ENCODE measurements around the gene CLDN5. TPM values are rescaled to one million over a fixed set of nuclear protein-coding genes. Genes with fewer than 3 reads are reported as not detected.

Gene CLDN5
- total and polyA plus RNA-seq, 2 experiments from 2014 or later, result 2.0 to 3.2 TPM

DNA sequence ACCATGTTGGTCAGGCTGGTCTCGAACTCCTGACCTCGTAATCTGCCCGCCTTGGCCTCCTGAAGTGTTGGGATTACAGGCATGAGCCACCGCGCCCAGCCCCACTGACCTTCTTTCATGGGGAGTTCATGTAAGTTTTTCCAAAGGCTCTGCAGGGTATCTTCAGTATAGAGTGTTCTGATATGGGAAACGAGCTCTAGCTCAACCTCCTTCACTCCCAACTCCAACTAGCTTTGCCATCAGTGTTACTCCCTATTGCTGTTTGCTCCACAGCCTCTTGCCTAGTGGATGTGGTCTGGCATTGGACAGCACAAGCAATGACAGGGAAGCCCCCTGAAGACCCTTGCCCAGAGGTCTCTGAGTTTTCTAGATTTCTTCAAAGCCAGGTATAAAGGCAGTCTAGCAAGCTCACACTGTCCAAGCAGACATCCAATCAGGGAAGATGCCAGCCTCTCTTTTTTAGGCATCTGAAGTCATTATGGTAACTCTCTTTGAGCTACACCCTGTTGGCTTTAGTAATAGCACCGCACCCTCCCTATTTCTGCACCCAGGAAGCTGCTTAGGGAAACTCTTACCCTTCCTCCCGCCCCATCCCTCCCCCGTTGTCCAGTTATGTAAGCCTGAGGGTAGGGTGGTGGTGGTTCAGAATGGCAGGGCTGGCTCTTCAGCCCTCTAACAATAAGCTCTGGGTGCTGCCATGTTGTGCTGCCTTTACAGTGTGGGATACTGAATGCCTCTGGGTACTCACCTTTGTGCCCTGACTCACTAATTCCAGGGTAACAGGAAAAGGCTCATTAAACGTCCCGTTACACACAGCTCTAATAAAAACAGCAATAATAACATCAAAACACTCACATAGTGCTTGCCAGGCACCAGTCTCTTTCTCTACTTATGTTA, 41.4 kb upstream of the CLDN5 start:
- H3F3A ChIP-seq (replicated peaks; ENCODE audit: low read depth), result no peaks in the 10 kb centered on the region
- no peaks in the 10 kb centered on the region for H3K79me2 ChIP-seq (replicated peaks; ENCODE audit: insufficient read depth)
- TF ChIP-seq, protein P1, sequence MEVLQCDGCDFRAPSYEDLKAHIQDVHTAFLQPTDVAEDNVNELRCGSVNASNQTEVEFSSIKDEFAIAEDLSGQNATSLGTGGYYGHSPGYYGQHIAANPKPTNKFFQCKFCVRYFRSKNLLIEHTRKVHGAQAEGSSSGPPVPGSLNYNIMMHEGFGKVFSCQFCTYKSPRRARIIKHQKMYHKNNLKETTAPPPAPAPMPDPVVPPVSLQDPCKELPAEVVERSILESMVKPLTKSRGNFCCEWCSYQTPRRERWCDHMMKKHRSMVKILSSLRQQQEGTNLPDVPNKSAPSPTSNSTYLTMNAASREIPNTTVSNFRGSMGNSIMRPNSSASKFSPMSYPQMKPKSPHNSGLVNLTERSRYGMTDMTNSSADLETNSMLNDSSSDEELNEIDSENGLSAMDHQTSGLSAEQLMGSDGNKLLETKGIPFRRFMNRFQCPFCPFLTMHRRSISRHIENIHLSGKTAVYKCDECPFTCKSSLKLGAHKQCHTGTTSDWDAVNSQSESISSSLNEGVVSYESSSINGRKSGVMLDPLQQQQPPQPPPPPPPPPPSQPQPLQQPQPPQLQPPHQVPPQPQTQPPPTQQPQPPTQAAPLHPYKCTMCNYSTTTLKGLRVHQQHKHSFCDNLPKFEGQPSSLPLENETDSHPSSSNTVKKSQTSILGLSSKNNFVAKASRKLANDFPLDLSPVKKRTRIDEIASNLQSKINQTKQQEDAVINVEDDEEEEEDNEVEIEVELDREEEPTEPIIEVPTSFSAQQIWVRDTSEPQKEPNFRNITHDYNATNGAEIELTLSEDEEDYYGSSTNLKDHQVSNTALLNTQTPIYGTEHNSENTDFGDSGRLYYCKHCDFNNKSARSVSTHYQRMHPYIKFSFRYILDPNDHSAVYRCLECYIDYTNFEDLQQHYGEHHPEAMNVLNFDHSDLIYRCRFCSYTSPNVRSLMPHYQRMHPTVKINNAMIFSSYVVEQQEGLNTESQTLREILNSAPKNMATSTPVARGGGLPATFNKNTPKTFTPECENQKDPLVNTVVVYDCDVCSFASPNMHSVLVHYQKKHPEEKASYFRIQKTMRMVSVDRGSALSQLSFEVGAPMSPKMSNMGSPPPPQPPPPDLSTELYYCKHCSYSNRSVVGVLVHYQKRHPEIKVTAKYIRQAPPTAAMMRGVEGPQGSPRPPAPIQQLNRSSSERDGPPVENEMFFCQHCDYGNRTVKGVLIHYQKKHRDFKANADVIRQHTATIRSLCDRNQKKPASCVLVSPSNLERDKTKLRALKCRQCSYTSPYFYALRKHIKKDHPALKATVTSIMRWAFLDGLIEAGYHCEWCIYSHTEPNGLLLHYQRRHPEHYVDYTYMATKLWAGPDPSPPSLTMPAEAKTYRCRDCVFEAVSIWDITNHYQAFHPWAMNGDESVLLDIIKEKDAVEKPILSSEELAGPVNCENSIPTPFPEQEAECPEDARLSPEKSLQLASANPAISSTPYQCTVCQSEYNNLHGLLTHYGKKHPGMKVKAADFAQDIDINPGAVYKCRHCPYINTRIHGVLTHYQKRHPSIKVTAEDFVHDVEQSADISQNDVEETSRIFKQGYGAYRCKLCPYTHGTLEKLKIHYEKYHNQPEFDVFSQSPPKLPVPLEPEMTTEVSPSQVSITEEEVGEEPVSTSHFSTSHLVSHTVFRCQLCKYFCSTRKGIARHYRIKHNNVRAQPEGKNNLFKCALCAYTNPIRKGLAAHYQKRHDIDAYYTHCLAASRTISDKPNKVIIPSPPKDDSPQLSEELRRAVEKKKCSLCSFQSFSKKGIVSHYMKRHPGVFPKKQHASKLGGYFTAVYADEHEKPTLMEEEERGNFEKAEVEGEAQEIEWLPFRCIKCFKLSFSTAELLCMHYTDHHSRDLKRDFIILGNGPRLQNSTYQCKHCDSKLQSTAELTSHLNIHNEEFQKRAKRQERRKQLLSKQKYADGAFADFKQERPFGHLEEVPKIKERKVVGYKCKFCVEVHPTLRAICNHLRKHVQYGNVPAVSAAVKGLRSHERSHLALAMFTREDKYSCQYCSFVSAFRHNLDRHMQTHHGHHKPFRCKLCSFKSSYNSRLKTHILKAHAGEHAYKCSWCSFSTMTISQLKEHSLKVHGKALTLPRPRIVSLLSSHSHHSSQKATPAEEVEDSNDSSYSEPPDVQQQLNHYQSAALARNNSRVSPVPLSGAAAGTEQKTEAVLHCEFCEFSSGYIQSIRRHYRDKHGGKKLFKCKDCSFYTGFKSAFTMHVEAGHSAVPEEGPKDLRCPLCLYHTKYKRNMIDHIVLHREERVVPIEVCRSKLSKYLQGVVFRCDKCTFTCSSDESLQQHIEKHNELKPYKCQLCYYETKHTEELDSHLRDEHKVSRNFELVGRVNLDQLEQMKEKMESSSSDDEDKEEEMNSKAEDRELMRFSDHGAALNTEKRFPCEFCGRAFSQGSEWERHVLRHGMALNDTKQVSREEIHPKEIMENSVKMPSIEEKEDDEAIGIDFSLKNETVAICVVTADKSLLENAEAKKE (CRISPR knock-in tag; IDR thresholded peaks at IDR 0.05), result no peak
- TF ChIP-seq JUNB (IDR thresholded peaks at IDR 0.05; ENCODE audit: unreplicated experiment), result no peak
- TF ChIP-seq, protein P2, sequence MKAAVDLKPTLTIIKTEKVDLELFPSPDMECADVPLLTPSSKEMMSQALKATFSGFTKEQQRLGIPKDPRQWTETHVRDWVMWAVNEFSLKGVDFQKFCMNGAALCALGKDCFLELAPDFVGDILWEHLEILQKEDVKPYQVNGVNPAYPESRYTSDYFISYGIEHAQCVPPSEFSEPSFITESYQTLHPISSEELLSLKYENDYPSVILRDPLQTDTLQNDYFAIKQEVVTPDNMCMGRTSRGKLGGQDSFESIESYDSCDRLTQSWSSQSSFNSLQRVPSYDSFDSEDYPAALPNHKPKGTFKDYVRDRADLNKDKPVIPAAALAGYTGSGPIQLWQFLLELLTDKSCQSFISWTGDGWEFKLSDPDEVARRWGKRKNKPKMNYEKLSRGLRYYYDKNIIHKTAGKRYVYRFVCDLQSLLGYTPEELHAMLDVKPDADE (IDR thresholded peaks at IDR 0.05), result no peak
- TF ChIP-seq, protein P3, sequence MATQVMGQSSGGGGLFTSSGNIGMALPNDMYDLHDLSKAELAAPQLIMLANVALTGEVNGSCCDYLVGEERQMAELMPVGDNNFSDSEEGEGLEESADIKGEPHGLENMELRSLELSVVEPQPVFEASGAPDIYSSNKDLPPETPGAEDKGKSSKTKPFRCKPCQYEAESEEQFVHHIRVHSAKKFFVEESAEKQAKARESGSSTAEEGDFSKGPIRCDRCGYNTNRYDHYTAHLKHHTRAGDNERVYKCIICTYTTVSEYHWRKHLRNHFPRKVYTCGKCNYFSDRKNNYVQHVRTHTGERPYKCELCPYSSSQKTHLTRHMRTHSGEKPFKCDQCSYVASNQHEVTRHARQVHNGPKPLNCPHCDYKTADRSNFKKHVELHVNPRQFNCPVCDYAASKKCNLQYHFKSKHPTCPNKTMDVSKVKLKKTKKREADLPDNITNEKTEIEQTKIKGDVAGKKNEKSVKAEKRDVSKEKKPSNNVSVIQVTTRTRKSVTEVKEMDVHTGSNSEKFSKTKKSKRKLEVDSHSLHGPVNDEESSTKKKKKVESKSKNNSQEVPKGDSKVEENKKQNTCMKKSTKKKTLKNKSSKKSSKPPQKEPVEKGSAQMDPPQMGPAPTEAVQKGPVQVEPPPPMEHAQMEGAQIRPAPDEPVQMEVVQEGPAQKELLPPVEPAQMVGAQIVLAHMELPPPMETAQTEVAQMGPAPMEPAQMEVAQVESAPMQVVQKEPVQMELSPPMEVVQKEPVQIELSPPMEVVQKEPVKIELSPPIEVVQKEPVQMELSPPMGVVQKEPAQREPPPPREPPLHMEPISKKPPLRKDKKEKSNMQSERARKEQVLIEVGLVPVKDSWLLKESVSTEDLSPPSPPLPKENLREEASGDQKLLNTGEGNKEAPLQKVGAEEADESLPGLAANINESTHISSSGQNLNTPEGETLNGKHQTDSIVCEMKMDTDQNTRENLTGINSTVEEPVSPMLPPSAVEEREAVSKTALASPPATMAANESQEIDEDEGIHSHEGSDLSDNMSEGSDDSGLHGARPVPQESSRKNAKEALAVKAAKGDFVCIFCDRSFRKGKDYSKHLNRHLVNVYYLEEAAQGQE (IDR thresholded peaks at IDR 0.05; ENCODE audit: unreplicated experiment), result no peak
- no peak for TF ChIP-seq POLR2AphosphoS5 (IDR thresholded peaks at IDR 0.05; ENCODE audit: low read depth)
- no peak for TF ChIP-seq ZNF114 (CRISPR knock-in tag; IDR thresholded peaks at IDR 0.05)
- TF ChIP-seq EZH2 (IDR thresholded peaks at IDR 0.05; ENCODE audit: low read depth, unreplicated experiment), result no peak
- no peak for TF ChIP-seq ZNF331 (CRISPR knock-in tag; IDR thresholded peaks at IDR 0.05; ENCODE audit: low read depth)
- no peak for TF ChIP-seq STAT1 (IDR thresholded peaks at IDR 0.05; ENCODE audit: unreplicated experiment)
- no peak for TF ChIP-seq NANOG (IDR thresholded peaks at IDR 0.05; ENCODE audit: borderline replicate concordance)
- TF ChIP-seq CREB1 (CRISPR knock-in tag; IDR thresholded peaks at IDR 0.05; ENCODE audit: low read depth), result no peak
- TF ChIP-seq, protein P4, sequence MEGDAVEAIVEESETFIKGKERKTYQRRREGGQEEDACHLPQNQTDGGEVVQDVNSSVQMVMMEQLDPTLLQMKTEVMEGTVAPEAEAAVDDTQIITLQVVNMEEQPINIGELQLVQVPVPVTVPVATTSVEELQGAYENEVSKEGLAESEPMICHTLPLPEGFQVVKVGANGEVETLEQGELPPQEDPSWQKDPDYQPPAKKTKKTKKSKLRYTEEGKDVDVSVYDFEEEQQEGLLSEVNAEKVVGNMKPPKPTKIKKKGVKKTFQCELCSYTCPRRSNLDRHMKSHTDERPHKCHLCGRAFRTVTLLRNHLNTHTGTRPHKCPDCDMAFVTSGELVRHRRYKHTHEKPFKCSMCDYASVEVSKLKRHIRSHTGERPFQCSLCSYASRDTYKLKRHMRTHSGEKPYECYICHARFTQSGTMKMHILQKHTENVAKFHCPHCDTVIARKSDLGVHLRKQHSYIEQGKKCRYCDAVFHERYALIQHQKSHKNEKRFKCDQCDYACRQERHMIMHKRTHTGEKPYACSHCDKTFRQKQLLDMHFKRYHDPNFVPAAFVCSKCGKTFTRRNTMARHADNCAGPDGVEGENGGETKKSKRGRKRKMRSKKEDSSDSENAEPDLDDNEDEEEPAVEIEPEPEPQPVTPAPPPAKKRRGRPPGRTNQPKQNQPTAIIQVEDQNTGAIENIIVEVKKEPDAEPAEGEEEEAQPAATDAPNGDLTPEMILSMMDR (conservative IDR thresholded peaks at IDR 0.05; ENCODE audit: low read depth in 2 of 2), result no peak
- TF ChIP-seq EZH2phosphoT487 (IDR thresholded peaks at IDR 0.05; ENCODE audit: unreplicated experiment), result no peak
- H3K9me2 ChIP-seq (ENCODE audit: insufficient read depth), result no peaks in the 10 kb centered on the region
- Mint-ChIP-seq H3K27ac (no peak overlapping the region), H3K9me3 (no peaks in the 10 kb centered on the region; the same call in 2 of the 3 replicates), H3K4me1 (peaks cover 7% of the 10 kb centered on the region; the same call in 2 of the 3 replicates), H3K4me3 (no peak overlapping the region), H3K36me3 (ENCODE audit: low read depth) (no peaks in the 10 kb centered on the region), H3K27me3 (ENCODE audit: insufficient read depth, low read depth, poor library complexity) (peaks cover 1% of the 10 kb centered on the region)
- no peak for ATAC-seq
- no peak overlapping the region for H3K27ac ChIP-seq (ENCODE audit: low read depth)
- no peak overlapping the region for H3K4me2 ChIP-seq
- H3K4me1 ChIP-seq (ENCODE audit: insufficient read depth), result no peaks in the 10 kb centered on the region
- DNase-seq (ENCODE audit: low spot score), result no peak
- no peaks in the 10 kb centered on the region for H3K27me3 ChIP-seq (ENCODE audit: insufficient read depth)
- no peaks in the 10 kb centered on the region for H4K20me1 ChIP-seq (replicated peaks; ENCODE audit: insufficient read depth)
- H3K36me3 ChIP-seq (ENCODE audit: insufficient read depth), result no peaks in the 10 kb centered on the region
- H3K4me3 ChIP-seq, result no peak overlapping the region
- H2AFZ ChIP-seq, result peak overlapping the region; percentile 59; the same call in 1 of the 2 replicates
